Measurements from ENCODE around the gene MCF2L.

The MCF2L gene

GRCh38 chr13:113124211-113124970, 155.4 kb downstream of the MCF2L start:
- H3K79me2 ChIP-seq (ENCODE audit: insufficient read depth, low read length) = no peaks in the 10 kb centered on the region
- H4K20me1 ChIP-seq (ENCODE audit: low read depth, low read length) = no peaks in the 10 kb centered on the region
- no peak overlapping the region for H3K4me2 ChIP-seq (ENCODE audit: low read depth, low read length, poor library complexity, severe bottlenecking)
- no peaks in the 10 kb centered on the region for H3K36me3 ChIP-seq (ENCODE audit: low read length)
- no peak for TF ChIP-seq EZH2phosphoT487 (conservative IDR thresholded peaks at IDR 0.05; ENCODE audit: low read length)
- TF ChIP-seq CTCF (IDR thresholded peaks at IDR 0.05; ENCODE audit: insufficient read depth, low read length, poor library complexity, severe bottlenecking) = no peak
- H3F3A ChIP-seq (ENCODE audit: insufficient read depth) = no peaks in the 10 kb centered on the region
- H3K9me2 ChIP-seq (replicated peaks; ENCODE audit: insufficient read depth, low read length) = no peaks in the 10 kb centered on the region
- H3K27me3 ChIP-seq (ENCODE audit: low read length) = no peaks in the 10 kb centered on the region
- no peaks in the 10 kb centered on the region for H3K9me3 ChIP-seq (ENCODE audit: insufficient read depth, low read length)
- H3K27ac ChIP-seq (ENCODE audit: low read depth, low read length) = no peak overlapping the region
- H3K9ac ChIP-seq (ENCODE audit: low read length) = no peak overlapping the region
- no peak overlapping the region for H2AFZ ChIP-seq (ENCODE audit: low read depth, low read length, severe bottlenecking)
- no peak overlapping the region for H3K4me3 ChIP-seq (ENCODE audit: insufficient read depth, low read length, poor library complexity, severe bottlenecking)

- Histone ChIP-seq H3K27me3 (ENCODE audit: low read length) (no peaks in the 10 kb centered on the region), H3K4me3 (ENCODE audit: insufficient read depth, low read length, poor library complexity, severe bottlenecking) (no peak overlapping the region), H4K20me1 (ENCODE audit: low read depth, low read length) (no peaks in the 10 kb centered on the region), H3K9ac (ENCODE audit: low read length) (no peak overlapping the region), H2AFZ (ENCODE audit: low read depth, low read length, severe bottlenecking) (no peak overlapping the region), H3K9me2 (replicated peaks; ENCODE audit: insufficient read depth, low read length) (no peaks in the 10 kb centered on the region), H3K4me2 (ENCODE audit: low read depth, low read length, poor library complexity, severe bottlenecking) (no peak overlapping the region), H3K9me3 (ENCODE audit: insufficient read depth, low read length) (no peaks in the 10 kb centered on the region), H3F3A (ENCODE audit: insufficient read depth) (no peaks in the 10 kb centered on the region), H3K36me3 (ENCODE audit: low read length) (no peaks in the 10 kb centered on the region), H3K79me2 (ENCODE audit: insufficient read depth, low read length) (no peaks in the 10 kb centered on the region), H3K27ac (ENCODE audit: low read depth, low read length) (no peak overlapping the region)
- TF ChIP-seq EZH2phosphoT487 (conservative IDR thresholded peaks at IDR 0.05; ENCODE audit: low read length) (no peak), CTCF (IDR thresholded peaks at IDR 0.05; ENCODE audit: insufficient read depth, low read length, poor library complexity, severe bottlenecking) (no peak)
Observed at GRCh38 chr13:113125506-113126264, 156.7 kb downstream of the MCF2L start.

GRCh38 chr13:113126265-113127150, 157.5 kb downstream of the MCF2L start:
- Histone ChIP-seq H3K4me3 (ENCODE audit: insufficient read depth, low read length, poor library complexity, severe bottlenecking) (no peak overlapping the region), H3K27me3 (ENCODE audit: low read length) (no peaks in the 10 kb centered on the region), H3K79me2 (ENCODE audit: insufficient read depth, low read length) (no peaks in the 10 kb centered on the region), H3K9ac (ENCODE audit: low read length) (no peak overlapping the region), H3K9me2 (replicated peaks; ENCODE audit: insufficient read depth, low read length) (no peaks in the 10 kb centered on the region), H3F3A (ENCODE audit: insufficient read depth) (no peaks in the 10 kb centered on the region), H3K9me3 (ENCODE audit: insufficient read depth, low read length) (no peaks in the 10 kb centered on the region), H3K36me3 (ENCODE audit: low read length) (no peaks in the 10 kb centered on the region), H4K20me1 (ENCODE audit: low read depth, low read length) (no peaks in the 10 kb centered on the region), H3K27ac (ENCODE audit: low read depth, low read length) (no peak overlapping the region), H2AFZ (ENCODE audit: low read depth, low read length, severe bottlenecking) (no peak overlapping the region), H3K4me2 (ENCODE audit: low read depth, low read length, poor library complexity, severe bottlenecking) (no peak overlapping the region)
- TF ChIP-seq CTCF (IDR thresholded peaks at IDR 0.05; ENCODE audit: insufficient read depth, low read length, poor library complexity, severe bottlenecking) = no peak
